ENCODE data around the gene ROBO1.
A peak's percentile ranks its signal among the peaks of the same experiment; 100 is the strongest.

ROBO1 gene

GRCh38 chr3:79392479-79392878 is 375.3 kb downstream of the ROBO1 start:
- no peak for TF ChIP-seq CTCF (IDR thresholded peaks at IDR 0.05; ENCODE audit: control insufficient read depth, insufficient read depth, low read depth, low read length, missing control alignments)
- no peak for DNase-seq (ENCODE audit: low read depth)
- H3K4me3 ChIP-seq (ENCODE audit: control insufficient read depth, low read depth, low read length) = no peak overlapping the region

- H3K4me3 ChIP-seq (ENCODE audit: control insufficient read depth, low read depth, low read length) = no peak overlapping the region
- TF ChIP-seq CTCF (IDR thresholded peaks at IDR 0.05; ENCODE audit: control insufficient read depth, insufficient read depth, low read depth, low read length, missing control alignments) = no peak
- no peak for DNase-seq (ENCODE audit: low read depth)
Measured at GRCh38 chr3:79390352-79390751, 377.4 kb downstream of the ROBO1 start.

- no peak for TF ChIP-seq CTCF (IDR thresholded peaks at IDR 0.05; ENCODE audit: control insufficient read depth, insufficient read depth, low read depth, low read length, missing control alignments)
- no peak overlapping the region for H3K4me3 ChIP-seq (ENCODE audit: control insufficient read depth, low read depth, low read length)
- DNase-seq (ENCODE audit: low read depth) = no peak
Measured at GRCh38 chr3:79385211-79385610, 382.6 kb downstream of the ROBO1 start.

GRCh38 chr3:79383402-79384012 is 384.3 kb downstream of the ROBO1 start:
- no peak for DNase-seq (ENCODE audit: low read depth)
- no peak for TF ChIP-seq CTCF (IDR thresholded peaks at IDR 0.05; ENCODE audit: control insufficient read depth, insufficient read depth, low read depth, low read length, missing control alignments)
- no peak overlapping the region for H3K4me3 ChIP-seq (ENCODE audit: control insufficient read depth, low read depth, low read length)

- H3K4me3 ChIP-seq (ENCODE audit: control insufficient read depth, low read depth, low read length) = no peak overlapping the region
- no peak for TF ChIP-seq CTCF (IDR thresholded peaks at IDR 0.05; ENCODE audit: control insufficient read depth, insufficient read depth, low read depth, low read length, missing control alignments)
- no peak for DNase-seq (ENCODE audit: low read depth)
Measured at GRCh38 chr3:79380581-79380980, 387.2 kb downstream of the ROBO1 start.

GRCh38 chr3:79378064-79378463 is 389.7 kb downstream of the ROBO1 start:
- no peak for DNase-seq (ENCODE audit: low read depth)
- no peak overlapping the region for H3K4me3 ChIP-seq (ENCODE audit: control insufficient read depth, low read depth, low read length)
- TF ChIP-seq CTCF (IDR thresholded peaks at IDR 0.05; ENCODE audit: control insufficient read depth, insufficient read depth, low read depth, low read length, missing control alignments) = no peak

GRCh38 chr3:79369306-79369705 is 398.5 kb downstream of the ROBO1 start:
- H3K4me3 ChIP-seq (ENCODE audit: control insufficient read depth, low read depth, low read length) = no peak overlapping the region
- DNase-seq (ENCODE audit: low read depth) = no peak
- TF ChIP-seq CTCF (IDR thresholded peaks at IDR 0.05; ENCODE audit: control insufficient read depth, insufficient read depth, low read depth, low read length, missing control alignments) = peak; percentile 51
